Right lobe of liver (tissue), 6 donors: Measurements from ENCODE around the gene RIMBP2. TPM values are rescaled to one million over a fixed set of nuclear protein-coding genes. Genes with fewer than 3 reads are reported as not detected.

ENCODE experiments used
- ATAC-seq, 4 donors: fragments of 200-7000 bp; cut with Tn5 transposase; one replicate each; pipeline ENCODE4 v1.9.1; 2020; ENCODE audit warnings: mild to moderate bottlenecking in 4 of 4, moderate library complexity in 4 of 4
- DNase-seq, 3 donors: peaks; one replicate each; pipeline ENCODE4 v3.0.0-alpha.2; 2020
- H3K27ac ChIP-seq, 3 donors: fragments of 200-600 bp; one replicate each; pipeline ENCODE4 v1.8.0; 2022
- H3K27me3 ChIP-seq, 2 donors: fragments of 200-600 bp; one replicate each; pipeline ENCODE4 v1.8.0; 2022
- H3K36me3 ChIP-seq, 4 donors: fragments of 200-600 bp; sonication (generic) in 1 of 4; one replicate each; pipeline versions ENCODE4 v1.5.1 to v1.8.0; 2017 to 2022; ENCODE audit warnings: control low read depth in 1 of 4
- H3K4me1 ChIP-seq, 4 donors: fragments of 200-600 bp; sonication (generic) in 1 of 4; one replicate each; pipeline versions ENCODE4 v1.5.1 to v1.8.0; 2017 to 2022; ENCODE audit warnings: control low read depth in 1 of 4
- H3K4me3 ChIP-seq, 3 donors: fragments of 200-600 bp; one replicate each; pipeline ENCODE4 v1.8.0; 2022
- H3K9me3 ChIP-seq, 4 donors: fragments of 200-600 bp; sonication (generic) in 1 of 4; one replicate each; pipeline versions ENCODE4 v1.5.1 to v1.8.0; 2017 to 2022; ENCODE audit warnings: control low read depth in 1 of 4
- CTCF ChIP-seq, 4 donors: fragments of 200-600 bp in 3 of 4; fragments of 450-650 bp in 1 of 4; IDR thresholded peaks; one replicate each; pipeline versions ENCODE4 v1.5.1 to v1.8.0; 2016 to 2022; ENCODE audit warnings: antibody characterized with exemption in 4 of 4, mild to moderate bottlenecking in 2 of 4
- POLR2A ChIP-seq: fragments of 450-650 bp; IDR thresholded peaks from one replicate; pipeline ENCODE4 v1.6.1; 2017; ENCODE audit warnings: antibody characterized with exemption, mild to moderate bottlenecking
- WGBS: methylation state at CpG from one replicate; pipeline ENCODE4 v1.1.6; 2018; ENCODE audit warnings: low coverage, low lambda C conversion rate; ENCODE audit not compliant: insufficient coverage; ENCODE audit errors: missing lambda C conversion rate; 5-methylcytosine and 5-hydroxymethylcytosine counted together
- intact Hi-C, 2 donors: fragments of 100-400 bp; cut with DNase I; formaldehyde crosslinking; loops; one replicate each; pipeline versions ENCODE4 v1.11.2 to v1.14.1; 2022
- total RNA-seq, 6 experiments: library from RNA; depleted of rRNA in 2 of 6; stranded (reverse); fragments of >200 nt in 2 of 6; fragmentation: NEBNext Ultra II Directional in 3 of 6; extraction: Animal tissue kit (Norgen Biotek cat#: 25700) in 3 of 6; gene quantifications; one replicate each; pipeline versions ENCODE4 v1.1.0 to v1.2.4, GENCODE V29; 2016 to 2023
- donor health status: DM: no; HTN: yes; CAD: no.
- donor health status: DM: no; HTN: no; CAD: no.
- donor health status: DM: no; HTN: no; CAD: no.
- donor health status: DM: no; HTN: yes; CAD: no.
- donor health status: DM: no; HTN: yes; CAD: no.

The RIMBP2 gene
- total RNA-seq, 6 experiments from 2014 or later = 0.04 to 0.19 TPM; not detected in 4

GRCh38 chr12:130764073-130764472 is 48.0 kb upstream of the RIMBP2 start:
- no peaks in the 10 kb centered on the region for H3K9me3 ChIP-seq
- H3K4me3 ChIP-seq = no peak overlapping the region
- WGBS = 94% methylated on average over 2 of the region's 4 CpGs
- no peaks in the 10 kb centered on the region for H3K4me1 ChIP-seq
- no peak for DNase-seq
- no peak for ATAC-seq
- no peaks in the 10 kb centered on the region for H3K36me3 ChIP-seq
- no peaks in the 10 kb centered on the region for H3K27me3 ChIP-seq
- H3K27ac ChIP-seq = no peak overlapping the region
- TF ChIP-seq CTCF (IDR thresholded peaks at IDR 0.05) (no peak), POLR2A (no peak)
- intact Hi-C loops = no loop called here

- H3K4me1 ChIP-seq = no peaks in the 10 kb centered on the region
- TF ChIP-seq CTCF (IDR thresholded peaks at IDR 0.05) (no peak), POLR2A (no peak)
- no peaks in the 10 kb centered on the region for H3K27me3 ChIP-seq
- 53% methylated on average over 3 of the region's 10 CpGs for WGBS
- DNase-seq = no peak
- H3K36me3 ChIP-seq = no peaks in the 10 kb centered on the region
- intact Hi-C loops = no loop called here
- no peak overlapping the region for H3K27ac ChIP-seq
- ATAC-seq = no peak
- no peaks in the 10 kb centered on the region for H3K9me3 ChIP-seq
- H3K4me3 ChIP-seq = no peak overlapping the region
Observed at GRCh38 chr12:130762319-130762675, 46.2 kb upstream of the RIMBP2 start.

- peak in 1 of 3 donors; percentile 48 for DNase-seq
- ATAC-seq = peak; percentile 60 to 82 (median 76)
- 18% methylated on average over 13 of the region's 29 CpGs for WGBS
- intact Hi-C loops = no loop called here
- H3K36me3 ChIP-seq = no peaks in the 10 kb centered on the region
- TF ChIP-seq CTCF (IDR thresholded peaks at IDR 0.05) (peak; percentile 28 to 53 (median 40)), POLR2A (no peak)
- H3K4me1 ChIP-seq = no peaks in the 10 kb centered on the region
- no peaks in the 10 kb centered on the region for H3K27me3 ChIP-seq
- no peak overlapping the region for H3K4me3 ChIP-seq
- H3K27ac ChIP-seq = no peak overlapping the region
- no peaks in the 10 kb centered on the region for H3K9me3 ChIP-seq
Observed at GRCh38 chr12:130761537-130762318, 45.6 kb upstream of the RIMBP2 start.

- Histone ChIP-seq H3K27ac (no peak overlapping the region), H3K27me3 (no peaks in the 10 kb centered on the region), H3K4me1 (no peaks in the 10 kb centered on the region), H3K9me3 (no peaks in the 10 kb centered on the region), H3K36me3 (no peaks in the 10 kb centered on the region), H3K4me3 (no peak overlapping the region)
- DNase-seq (no peak), ATAC-seq (no peak)
- WGBS = 78% methylated on average over 3 of the region's 3 CpGs
- intact Hi-C loops = no loop called here
- no peak for TF ChIP-seq POLR2A
- no peak for TF ChIP-seq CTCF (IDR thresholded peaks at IDR 0.05)
Observed at GRCh38 chr12:130754234-130754901, 38.3 kb upstream of the RIMBP2 start.
